GM20000 (cell line): ENCODE measurements around the gene TMEM174.
"Not testable (repeated sequence)": the region's sequence is repeated elsewhere in the genome, so short reads cannot be mapped to it uniquely, and the experiment has no call there.

Source experiments
- DNase-seq: peaks from one replicate; pipeline ENCODE4 v3.0.0; 2012; ENCODE audit warnings: low spot score
- TF ChIP-seq, protein P1 (sequence below): IDR thresholded peaks from 2 replicates; pipeline ENCODE4 v1.5.1; 2012; ENCODE audit warnings: mild to moderate bottlenecking, control low read depth; ENCODE audit errors: extremely low read depth, missing control alignments

The TMEM174 gene

DNA sequence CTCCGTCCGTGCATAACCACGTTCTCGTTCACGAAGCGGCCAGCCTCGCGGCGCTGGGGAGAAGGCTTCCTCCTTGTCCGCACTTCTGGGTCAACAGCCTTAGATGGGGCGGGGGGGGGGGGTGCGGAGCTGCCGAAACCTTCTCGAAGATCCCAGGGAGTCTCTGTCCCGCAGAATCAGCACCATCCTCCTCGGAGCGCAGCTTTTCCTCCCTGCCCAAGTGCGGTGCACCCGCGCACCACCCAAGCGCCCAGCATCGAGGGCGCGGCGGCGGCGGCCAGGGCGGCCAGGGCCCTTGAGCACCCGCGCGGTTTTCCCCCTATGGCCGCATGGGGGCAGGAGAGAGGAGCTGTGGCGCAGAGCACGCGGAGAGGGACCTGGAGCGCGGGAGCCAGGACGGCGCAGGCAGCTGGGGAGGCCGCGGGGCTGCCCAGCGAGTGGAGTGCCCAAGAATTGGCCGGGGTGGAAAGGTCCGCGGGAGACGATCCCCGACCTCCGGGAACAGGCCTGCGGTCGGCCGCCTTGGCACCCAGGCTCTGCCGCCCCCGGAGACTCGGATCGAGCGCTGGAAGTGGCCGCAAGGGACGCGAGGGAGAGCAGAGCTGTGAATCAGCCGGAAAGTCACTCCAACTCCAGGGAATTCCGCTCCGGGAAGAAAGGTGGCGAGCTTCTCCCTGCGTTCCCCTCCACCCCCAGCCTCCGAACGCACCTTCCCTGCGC lies 43.1 kb downstream of the TMEM174 start:
- TF ChIP-seq, protein P1, sequence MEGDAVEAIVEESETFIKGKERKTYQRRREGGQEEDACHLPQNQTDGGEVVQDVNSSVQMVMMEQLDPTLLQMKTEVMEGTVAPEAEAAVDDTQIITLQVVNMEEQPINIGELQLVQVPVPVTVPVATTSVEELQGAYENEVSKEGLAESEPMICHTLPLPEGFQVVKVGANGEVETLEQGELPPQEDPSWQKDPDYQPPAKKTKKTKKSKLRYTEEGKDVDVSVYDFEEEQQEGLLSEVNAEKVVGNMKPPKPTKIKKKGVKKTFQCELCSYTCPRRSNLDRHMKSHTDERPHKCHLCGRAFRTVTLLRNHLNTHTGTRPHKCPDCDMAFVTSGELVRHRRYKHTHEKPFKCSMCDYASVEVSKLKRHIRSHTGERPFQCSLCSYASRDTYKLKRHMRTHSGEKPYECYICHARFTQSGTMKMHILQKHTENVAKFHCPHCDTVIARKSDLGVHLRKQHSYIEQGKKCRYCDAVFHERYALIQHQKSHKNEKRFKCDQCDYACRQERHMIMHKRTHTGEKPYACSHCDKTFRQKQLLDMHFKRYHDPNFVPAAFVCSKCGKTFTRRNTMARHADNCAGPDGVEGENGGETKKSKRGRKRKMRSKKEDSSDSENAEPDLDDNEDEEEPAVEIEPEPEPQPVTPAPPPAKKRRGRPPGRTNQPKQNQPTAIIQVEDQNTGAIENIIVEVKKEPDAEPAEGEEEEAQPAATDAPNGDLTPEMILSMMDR, result peak; percentile 87
- DNase-seq, result peak; percentile 86

DNA sequence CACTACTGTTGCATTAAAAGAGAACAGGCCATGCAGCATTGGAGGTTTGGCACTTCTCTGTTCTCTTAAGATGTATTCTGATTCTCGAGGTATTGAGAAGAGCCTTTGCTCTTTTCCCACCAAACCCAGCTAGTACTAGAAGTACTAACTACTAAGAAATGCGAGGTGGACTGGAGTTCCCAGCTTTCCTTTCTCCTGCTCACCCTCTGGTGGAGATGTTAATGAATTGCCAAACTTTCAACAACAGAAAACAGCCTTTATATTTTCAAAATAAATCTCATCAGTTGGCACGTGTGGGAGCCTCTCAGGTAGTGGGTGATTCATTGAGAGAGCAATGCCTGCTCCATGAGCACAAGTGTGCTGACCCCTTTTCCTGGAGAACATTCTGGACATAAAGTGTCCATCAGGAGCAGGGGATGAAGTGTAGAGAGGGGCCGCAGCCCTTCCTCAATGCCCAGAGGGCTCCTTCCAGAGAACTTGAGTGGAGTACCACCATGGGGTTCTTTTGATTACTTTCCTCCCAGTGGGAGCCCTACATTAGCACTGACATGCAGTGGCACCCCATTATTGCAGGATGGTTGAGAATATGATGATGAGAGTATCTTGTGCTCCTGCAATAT lies 45.7 kb downstream of the TMEM174 start:
- no peak for DNase-seq
- TF ChIP-seq, protein P1, result no peak

DNA sequence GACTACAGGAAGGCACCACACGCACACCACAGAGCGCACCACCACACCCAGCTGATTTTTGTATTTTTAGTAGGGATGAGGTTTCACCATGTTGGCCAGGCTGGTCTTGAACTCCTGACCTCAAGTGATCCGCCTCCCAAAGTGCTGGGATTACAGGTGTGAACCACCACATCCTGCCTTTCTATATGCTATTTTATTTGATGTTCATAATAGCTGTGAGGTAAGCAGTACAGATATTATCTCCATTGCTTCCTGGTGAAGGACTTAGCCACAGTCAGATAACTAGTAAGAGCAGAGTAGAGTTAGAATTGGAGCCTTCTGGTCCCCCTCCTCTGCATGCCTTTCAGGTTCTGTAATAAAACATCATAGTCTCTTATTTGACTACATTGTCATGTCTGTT lies 46.3 kb downstream of the TMEM174 start:
- not testable (repeated sequence) for DNase-seq

DNA sequence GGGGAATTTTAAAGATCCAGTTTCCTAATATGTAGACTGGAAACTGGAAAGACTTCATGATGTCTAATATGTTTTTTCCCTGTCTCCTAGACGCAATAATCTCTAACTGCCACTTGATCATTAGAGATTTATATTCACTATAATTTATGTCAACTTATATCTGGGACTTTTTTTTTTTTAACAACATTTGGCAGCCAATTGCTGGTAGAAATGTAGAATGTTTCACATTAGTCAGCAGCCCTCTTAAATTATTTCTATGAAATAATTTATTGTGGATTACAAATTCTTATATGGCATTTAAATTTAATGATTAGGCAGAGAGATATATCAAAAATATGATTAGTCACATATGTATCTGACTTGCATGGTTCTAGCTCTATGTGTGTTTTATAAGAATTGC lies 48.2 kb downstream of the TMEM174 start:
- TF ChIP-seq, protein P1, result no peak
- DNase-seq, result no peak

DNA sequence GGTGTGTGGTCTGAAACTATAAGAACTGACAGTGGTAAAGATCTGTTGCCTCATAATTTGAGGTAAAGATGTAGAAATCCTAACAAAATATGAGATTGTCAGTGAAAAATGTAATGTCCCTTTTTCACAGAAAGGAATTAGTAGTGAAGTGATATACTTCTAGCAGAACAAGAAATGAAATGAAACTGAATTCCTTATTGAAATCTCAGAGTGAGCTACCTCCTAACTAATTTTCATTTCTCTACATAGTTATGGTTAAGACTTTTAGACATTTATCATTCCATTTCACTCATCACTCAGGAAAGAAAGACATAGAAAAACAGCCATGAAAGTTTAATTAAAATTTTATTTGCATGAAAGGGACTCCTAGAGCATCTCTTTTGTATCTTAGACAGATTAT lies 48.7 kb downstream of the TMEM174 start:
- TF ChIP-seq, protein P1, result no peak
- no peak for DNase-seq

DNA sequence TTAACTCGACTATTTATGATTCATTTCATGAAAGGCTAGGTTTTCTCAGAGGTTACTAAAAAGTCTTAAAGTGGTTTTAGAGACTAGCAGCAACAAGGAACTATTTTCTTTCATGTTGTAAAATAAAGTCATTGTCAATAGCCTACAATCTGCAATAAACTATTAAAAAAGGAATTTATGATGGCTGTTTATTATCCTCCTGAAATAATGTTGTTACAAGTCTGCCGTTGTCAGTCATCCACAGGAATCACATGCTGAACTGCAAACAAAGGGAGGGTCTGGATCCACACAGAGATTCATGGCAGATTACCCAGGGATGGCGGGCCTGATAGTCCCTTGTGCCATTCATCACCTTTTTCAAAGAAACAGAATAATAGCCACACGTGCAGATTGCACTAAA lies 49.2 kb downstream of the TMEM174 start:
- DNase-seq, result no peak
- TF ChIP-seq, protein P1, result no peak
